Measurements from ENCODE around the gene PIH1D1. TPM values are rescaled to one million over a fixed set of nuclear protein-coding genes. Genes with fewer than 3 reads are reported as not detected.
A peak's percentile ranks its signal among the peaks of the same experiment; 100 is the strongest.

PIH1D1 gene
- total and polyA plus RNA-seq, 4 donors = 45.0 to 124 (median 64.2) TPM

GRCh38 chr19:49422407-49423070 lies 29.1 kb downstream of the PIH1D1 start:
- no peaks in the 10 kb centered on the region for H3K9me3 ChIP-seq (ENCODE audit: control insufficient read depth, low read length)
- H3K27me3 ChIP-seq (ENCODE audit: control insufficient read depth in 1 of 2, insufficient read depth in 2 of 2, low read length in 1 of 2) = peaks cover 0 to 5% of the 10 kb centered on the region in 2 donors
- peak; percentile 54 for ATAC-seq (ENCODE audit: low FRiP score)
- DNase-seq = peak in 1 of 2 donors; percentile 84
- no peak overlapping the region for H3K4me3 ChIP-seq (ENCODE audit: low read length in 2 of 2)
- no peak overlapping the region for H3K27ac ChIP-seq (ENCODE audit: low read depth in 1 of 2, low read length in 2 of 2)
- no peaks in the 10 kb centered on the region for H3K4me1 ChIP-seq (ENCODE audit: control insufficient read depth in 1 of 2, insufficient read depth in 2 of 2, low read length in 2 of 2)
- WGBS, 2 donors = 2 to 3% methylated on average over 58 of the region's 58 CpGs
- no peaks in the 10 kb centered on the region for H3K36me3 ChIP-seq (ENCODE audit: control insufficient read depth in 1 of 2, insufficient read depth in 2 of 2, low read length in 1 of 2)
- intact Hi-C loops (cut with DNase I) = no loop called here

GRCh38 chr19:49421878-49422202 lies 29.8 kb downstream of the PIH1D1 start:
- peaks cover 0 to 5% of the 10 kb centered on the region in 2 donors for H3K27me3 ChIP-seq (ENCODE audit: control insufficient read depth in 1 of 2, insufficient read depth in 2 of 2, low read length in 1 of 2)
- intact Hi-C loops (cut with DNase I) = no loop called here
- no peak overlapping the region for H3K4me3 ChIP-seq (ENCODE audit: low read length in 2 of 2)
- no peaks in the 10 kb centered on the region for H3K36me3 ChIP-seq (ENCODE audit: control insufficient read depth in 1 of 2, insufficient read depth in 2 of 2, low read length in 1 of 2)
- H3K9me3 ChIP-seq (ENCODE audit: control insufficient read depth, low read length) = no peaks in the 10 kb centered on the region
- ATAC-seq (ENCODE audit: low FRiP score) = no peak
- DNase-seq = no peak
- no peak overlapping the region for H3K27ac ChIP-seq (ENCODE audit: low read depth in 1 of 2, low read length in 2 of 2)
- no peaks in the 10 kb centered on the region for H3K4me1 ChIP-seq (ENCODE audit: control insufficient read depth in 1 of 2, insufficient read depth in 2 of 2, low read length in 2 of 2)
- 27 to 45% methylated on average over 2 to 3 of the region's 3 CpGs for WGBS, 2 donors

GRCh38 chr19:49421039-49421877 lies 30.4 kb downstream of the PIH1D1 start:
- intact Hi-C loops (cut with DNase I) = no loop called here
- H3K4me3 ChIP-seq (ENCODE audit: low read length in 2 of 2) = no peak overlapping the region
- H3K9me3 ChIP-seq (ENCODE audit: control insufficient read depth, low read length) = no peaks in the 10 kb centered on the region
- no peaks in the 10 kb centered on the region for H3K36me3 ChIP-seq (ENCODE audit: control insufficient read depth in 1 of 2, insufficient read depth in 2 of 2, low read length in 1 of 2)
- 5 to 7% methylated on average over 48 of the region's 48 CpGs for WGBS, 2 donors
- no peak for ATAC-seq (ENCODE audit: low FRiP score)
- DNase-seq = peak; percentile 78 to 88
- H3K27me3 ChIP-seq (ENCODE audit: control insufficient read depth in 1 of 2, insufficient read depth in 2 of 2, low read length in 1 of 2) = peaks cover 0 to 5% of the 10 kb centered on the region in 2 donors
- no peak overlapping the region for H3K27ac ChIP-seq (ENCODE audit: low read depth in 1 of 2, low read length in 2 of 2)
- no peaks in the 10 kb centered on the region for H3K4me1 ChIP-seq (ENCODE audit: control insufficient read depth in 1 of 2, insufficient read depth in 2 of 2, low read length in 2 of 2)

- Histone ChIP-seq H3K4me1 (ENCODE audit: control insufficient read depth in 1 of 2, insufficient read depth in 2 of 2, low read length in 2 of 2) (no peaks in the 10 kb centered on the region), H3K27me3 (ENCODE audit: control insufficient read depth in 1 of 2, insufficient read depth in 2 of 2, low read length in 1 of 2) (peaks cover 0 to 2% of the 10 kb centered on the region in 2 donors), H3K4me3 (ENCODE audit: low read length in 2 of 2) (no peak overlapping the region), H3K27ac (ENCODE audit: low read depth in 1 of 2, low read length in 2 of 2) (no peak overlapping the region), H3K36me3 (ENCODE audit: control insufficient read depth in 1 of 2, insufficient read depth in 2 of 2, low read length in 1 of 2) (no peaks in the 10 kb centered on the region), H3K9me3 (ENCODE audit: control insufficient read depth, low read length) (no peaks in the 10 kb centered on the region)
- WGBS, 2 donors = 52 to 64% methylated on average over 2 of the region's 2 CpGs
- DNase-seq = no peak
- intact Hi-C loops (cut with DNase I) = no loop called here
- ATAC-seq (ENCODE audit: low FRiP score) = no peak
These were observed 31.4 kb downstream of the PIH1D1 start for GRCh38 chr19:49420227-49420626.

- DNase-seq = no peak
- no peaks in the 10 kb centered on the region for H3K36me3 ChIP-seq (ENCODE audit: control insufficient read depth in 1 of 2, insufficient read depth in 2 of 2, low read length in 1 of 2)
- peaks cover 0 to 2% of the 10 kb centered on the region in 2 donors for H3K27me3 ChIP-seq (ENCODE audit: control insufficient read depth in 1 of 2, insufficient read depth in 2 of 2, low read length in 1 of 2)
- no peak overlapping the region for H3K4me3 ChIP-seq (ENCODE audit: low read length in 2 of 2)
- H3K4me1 ChIP-seq (ENCODE audit: control insufficient read depth in 1 of 2, insufficient read depth in 2 of 2, low read length in 2 of 2) = no peaks in the 10 kb centered on the region
- intact Hi-C loops (cut with DNase I) = no loop called here
- 75 to 84% methylated on average over 2 of the region's 2 CpGs for WGBS, 2 donors
- no peaks in the 10 kb centered on the region for H3K9me3 ChIP-seq (ENCODE audit: control insufficient read depth, low read length)
- H3K27ac ChIP-seq (ENCODE audit: low read depth in 1 of 2, low read length in 2 of 2) = no peak overlapping the region
- ATAC-seq (ENCODE audit: low FRiP score) = no peak
These were observed 32.4 kb downstream of the PIH1D1 start for GRCh38 chr19:49419173-49419572.

GRCh38 chr19:49418511-49418910 lies 33.1 kb downstream of the PIH1D1 start:
- no peaks in the 10 kb centered on the region for H3K4me1 ChIP-seq (ENCODE audit: control insufficient read depth in 1 of 2, insufficient read depth in 2 of 2, low read length in 2 of 2)
- WGBS, 2 donors = 72 to 79% methylated on average over 5 of the region's 5 CpGs
- DNase-seq (no peak), ATAC-seq (ENCODE audit: low FRiP score) (no peak)
- H3K36me3 ChIP-seq (ENCODE audit: control insufficient read depth in 1 of 2, insufficient read depth in 2 of 2, low read length in 1 of 2) = no peaks in the 10 kb centered on the region
- no peaks in the 10 kb centered on the region for H3K27me3 ChIP-seq (ENCODE audit: control insufficient read depth in 1 of 2, insufficient read depth in 2 of 2, low read length in 1 of 2)
- intact Hi-C loops (cut with DNase I) = no loop called here
- H3K4me3 ChIP-seq (ENCODE audit: low read length in 2 of 2) = no peak overlapping the region
- H3K9me3 ChIP-seq (ENCODE audit: control insufficient read depth, low read length) = no peaks in the 10 kb centered on the region
- no peak overlapping the region for H3K27ac ChIP-seq (ENCODE audit: low read depth in 1 of 2, low read length in 2 of 2)

- Histone ChIP-seq H3K4me1 (ENCODE audit: control insufficient read depth in 1 of 2, insufficient read depth in 2 of 2, low read length in 2 of 2) (no peaks in the 10 kb centered on the region), H3K27me3 (ENCODE audit: control insufficient read depth in 1 of 2, insufficient read depth in 2 of 2, low read length in 1 of 2) (no peaks in the 10 kb centered on the region), H3K4me3 (ENCODE audit: low read length in 2 of 2) (no peak overlapping the region), H3K27ac (ENCODE audit: low read depth in 1 of 2, low read length in 2 of 2) (no peak overlapping the region), H3K36me3 (ENCODE audit: control insufficient read depth in 1 of 2, insufficient read depth in 2 of 2, low read length in 1 of 2) (no peaks in the 10 kb centered on the region), H3K9me3 (ENCODE audit: control insufficient read depth, low read length) (no peaks in the 10 kb centered on the region)
- ATAC-seq (ENCODE audit: low FRiP score) (no peak), DNase-seq (no peak)
- intact Hi-C loops (cut with DNase I) = no loop called here
- WGBS, 2 donors = 47 to 56% methylated on average over 5 to 7 of the region's 7 CpGs
These were observed 34.5 kb downstream of the PIH1D1 start for GRCh38 chr19:49417088-49417487.

GRCh38 chr19:49415810-49416200 lies 35.8 kb downstream of the PIH1D1 start:
- Histone ChIP-seq H3K27ac (ENCODE audit: low read depth in 1 of 2, low read length in 2 of 2) (no peak overlapping the region), H3K4me1 (ENCODE audit: control insufficient read depth in 1 of 2, insufficient read depth in 2 of 2, low read length in 2 of 2) (no peaks in the 10 kb centered on the region), H3K27me3 (ENCODE audit: control insufficient read depth in 1 of 2, insufficient read depth in 2 of 2, low read length in 1 of 2) (no peaks in the 10 kb centered on the region), H3K9me3 (ENCODE audit: control insufficient read depth, low read length) (no peaks in the 10 kb centered on the region), H3K4me3 (ENCODE audit: low read length in 2 of 2) (no peak overlapping the region), H3K36me3 (ENCODE audit: control insufficient read depth in 1 of 2, insufficient read depth in 2 of 2, low read length in 1 of 2) (no peaks in the 10 kb centered on the region)
- intact Hi-C loops (cut with DNase I) = no loop called here
- DNase-seq (no peak), ATAC-seq (ENCODE audit: low FRiP score) (no peak)
- WGBS, 2 donors = 91 to 96% methylated on average over 2 of the region's 2 CpGs

Measured in aorta (tissue), 5 donors.